ENCODE measurements around the gene TCF7.

Gene TCF7

DNA sequence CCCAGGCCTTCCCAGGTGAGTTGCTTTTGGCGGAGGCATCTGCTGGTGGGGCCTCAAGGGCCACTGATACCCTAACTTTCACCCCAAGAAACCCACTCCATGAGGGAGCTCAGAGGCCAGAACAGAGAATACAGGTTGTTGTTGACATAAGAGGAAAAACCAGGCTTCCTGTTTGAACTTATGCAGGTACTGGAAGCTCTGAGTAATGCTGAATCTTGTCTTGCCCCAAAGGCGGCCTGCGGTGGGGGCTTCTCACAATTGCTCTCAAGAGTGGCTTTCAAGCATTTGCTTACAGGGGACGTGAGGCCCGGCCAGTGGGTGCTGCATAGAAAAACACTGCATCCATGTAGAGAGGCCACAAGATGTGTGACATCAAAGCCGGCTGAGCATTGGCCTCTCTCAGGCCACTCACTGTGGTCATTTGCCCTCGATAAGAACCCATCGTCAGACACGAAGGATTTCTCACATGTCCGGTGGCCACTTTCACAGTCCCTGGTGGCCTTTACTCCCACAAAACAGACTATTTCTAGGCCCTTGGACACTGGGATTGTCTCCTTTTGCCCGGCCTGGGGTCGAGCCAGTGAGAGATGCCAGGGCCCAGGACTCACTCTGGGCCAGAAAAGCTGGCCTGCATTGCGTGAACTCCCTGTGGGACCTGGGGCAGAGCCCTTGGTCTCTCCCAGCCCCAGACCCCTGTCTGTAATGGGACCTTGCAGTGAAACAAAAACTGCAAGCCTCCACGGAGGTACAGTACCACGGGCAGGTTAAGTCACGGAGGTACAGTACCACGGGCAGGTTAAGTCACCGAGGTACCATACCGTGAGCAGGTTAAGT lies 34.5 kb upstream of the TCF7 start:
- H3K9ac ChIP-seq (ENCODE audit: low read depth in 1 of 2, low read length in 2 of 2), result no peak overlapping the region
- no peaks in the 10 kb centered on the region for H3K36me3 ChIP-seq (ENCODE audit: control insufficient read depth in 1 of 2, insufficient read depth in 2 of 2, low read length in 2 of 2)
- no peaks in the 10 kb centered on the region for H3K9me3 ChIP-seq (ENCODE audit: control insufficient read depth in 1 of 2, low read length in 2 of 2)
- H3K27ac ChIP-seq (ENCODE audit: low read depth, low read length), result no peak overlapping the region
- H3K4me3 ChIP-seq (ENCODE audit: low read depth in 1 of 2, low read length in 2 of 2), result no peak overlapping the region
- no peaks in the 10 kb centered on the region for H3K4me1 ChIP-seq (ENCODE audit: control insufficient read depth in 1 of 2, insufficient read depth in 2 of 2, low read length in 2 of 2)
- H3K27me3 ChIP-seq (ENCODE audit: control insufficient read depth in 1 of 2, insufficient read depth in 2 of 2, low read length in 2 of 2), result no peaks in the 10 kb centered on the region

DNA sequence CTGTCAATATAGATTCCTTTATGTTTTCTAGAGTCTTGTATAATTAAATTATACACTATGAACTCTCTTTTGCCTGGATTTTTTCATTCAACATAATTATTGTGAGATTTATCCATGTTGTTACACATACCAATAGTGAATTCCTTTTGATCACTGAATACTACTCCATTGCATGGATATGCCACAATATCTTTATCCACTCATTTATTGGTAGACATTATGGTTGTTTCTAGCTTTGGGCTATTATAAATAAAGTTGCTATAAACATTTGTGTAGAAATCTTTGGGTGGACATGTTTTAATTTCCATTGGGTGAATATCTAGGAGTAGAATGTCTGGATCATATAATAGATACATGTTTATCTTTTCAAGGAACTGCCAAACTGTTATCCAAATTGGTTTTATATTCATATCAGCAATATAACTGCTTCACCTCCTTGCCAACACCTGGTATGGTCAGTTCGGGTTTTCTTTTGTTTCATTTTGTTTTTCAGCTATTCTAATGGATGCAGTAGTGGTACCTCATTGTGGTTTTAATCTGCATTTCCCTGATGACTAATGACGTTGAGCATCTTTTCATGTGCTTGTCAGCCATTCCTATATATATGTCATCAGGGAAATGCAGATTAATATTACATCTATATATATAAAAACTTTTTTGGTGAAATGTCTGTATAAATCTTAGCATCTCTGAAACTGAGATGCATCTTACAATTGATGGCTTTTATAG lies 32.1 kb upstream of the TCF7 start:
- H3K27me3 ChIP-seq (ENCODE audit: control insufficient read depth in 1 of 2, insufficient read depth in 2 of 2, low read length in 2 of 2), result no peaks in the 10 kb centered on the region
- H3K36me3 ChIP-seq (ENCODE audit: control insufficient read depth in 1 of 2, insufficient read depth in 2 of 2, low read length in 2 of 2), result no peaks in the 10 kb centered on the region
- no peaks in the 10 kb centered on the region for H3K4me1 ChIP-seq (ENCODE audit: control insufficient read depth in 1 of 2, insufficient read depth in 2 of 2, low read length in 2 of 2)
- no peak overlapping the region for H3K27ac ChIP-seq (ENCODE audit: low read depth, low read length)
- no peak overlapping the region for H3K4me3 ChIP-seq (ENCODE audit: low read depth in 1 of 2, low read length in 2 of 2)
- H3K9ac ChIP-seq (ENCODE audit: low read depth in 1 of 2, low read length in 2 of 2), result no peak overlapping the region
- H3K9me3 ChIP-seq (ENCODE audit: control insufficient read depth in 1 of 2, low read length in 2 of 2), result no peaks in the 10 kb centered on the region

DNA sequence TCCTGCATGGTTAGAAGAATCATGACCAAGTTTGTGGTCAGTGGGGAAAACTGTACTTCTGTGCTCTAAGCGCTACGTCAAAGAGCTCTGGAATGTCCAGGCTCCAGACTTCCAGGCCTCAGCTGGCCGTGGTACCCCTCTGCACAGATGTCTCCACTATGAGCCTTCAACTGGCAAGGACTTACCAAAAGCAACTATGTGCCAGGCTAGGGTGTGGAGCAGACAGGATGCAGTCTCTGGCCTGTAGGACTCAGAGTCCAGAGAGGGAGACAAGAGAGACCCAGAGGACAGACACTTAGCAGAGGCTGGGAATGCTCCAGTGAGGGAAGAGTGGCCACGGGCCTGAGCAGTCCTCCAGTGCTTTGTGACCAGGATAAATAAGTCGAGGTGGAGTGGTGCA lies 31.0 kb upstream of the TCF7 start:
- H3K4me1 ChIP-seq (ENCODE audit: control insufficient read depth in 1 of 2, insufficient read depth in 2 of 2, low read length in 2 of 2), result no peaks in the 10 kb centered on the region
- H3K9ac ChIP-seq (ENCODE audit: low read depth in 1 of 2, low read length in 2 of 2), result no peak overlapping the region
- H3K9me3 ChIP-seq (ENCODE audit: control insufficient read depth in 1 of 2, low read length in 2 of 2), result no peaks in the 10 kb centered on the region
- H3K36me3 ChIP-seq (ENCODE audit: control insufficient read depth in 1 of 2, insufficient read depth in 2 of 2, low read length in 2 of 2), result no peaks in the 10 kb centered on the region
- H3K27ac ChIP-seq (ENCODE audit: low read depth, low read length), result no peak overlapping the region
- no peak overlapping the region for H3K4me3 ChIP-seq (ENCODE audit: low read depth in 1 of 2, low read length in 2 of 2)
- H3K27me3 ChIP-seq (ENCODE audit: control insufficient read depth in 1 of 2, insufficient read depth in 2 of 2, low read length in 2 of 2), result no peaks in the 10 kb centered on the region

DNA sequence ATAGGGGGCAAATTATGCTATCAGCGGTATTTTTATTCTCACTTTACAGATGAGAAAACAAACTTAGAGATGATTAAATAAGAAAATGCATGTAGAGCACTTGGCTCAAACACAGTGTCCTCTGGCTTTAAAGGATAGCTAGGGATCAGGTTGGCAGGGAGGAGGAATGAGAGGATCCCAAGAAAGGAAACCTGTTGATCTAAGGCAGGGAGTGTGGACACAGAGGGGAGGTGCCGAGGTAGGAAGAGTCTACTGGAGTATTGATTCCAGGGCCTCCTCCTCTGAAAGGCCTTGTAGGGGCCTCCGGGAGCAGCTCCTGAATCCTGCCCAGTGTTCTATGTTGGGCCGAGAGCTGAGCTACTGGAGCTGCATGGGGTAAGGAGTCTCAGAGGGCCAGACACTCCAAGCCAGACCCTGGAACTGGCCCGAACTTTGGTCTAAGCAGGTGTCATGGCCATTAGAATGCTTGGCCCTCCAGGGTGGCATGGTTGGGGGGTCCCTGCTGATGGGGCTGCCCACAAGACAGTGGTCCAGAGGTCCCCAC lies 30.4 kb upstream of the TCF7 start:
- Histone ChIP-seq H3K4me1 (ENCODE audit: control insufficient read depth in 1 of 2, insufficient read depth in 2 of 2, low read length in 2 of 2) (peaks cover 3 to 5% of the 10 kb centered on the region in 2 donors), H3K4me3 (ENCODE audit: low read depth in 1 of 2, low read length in 2 of 2) (no peak overlapping the region), H3K27me3 (ENCODE audit: control insufficient read depth in 1 of 2, insufficient read depth in 2 of 2, low read length in 2 of 2) (no peaks in the 10 kb centered on the region), H3K27ac (ENCODE audit: low read depth, low read length) (no peak overlapping the region), H3K9ac (ENCODE audit: low read depth in 1 of 2, low read length in 2 of 2) (no peak overlapping the region), H3K9me3 (ENCODE audit: control insufficient read depth in 1 of 2, low read length in 2 of 2) (no peaks in the 10 kb centered on the region), H3K36me3 (ENCODE audit: control insufficient read depth in 1 of 2, insufficient read depth in 2 of 2, low read length in 2 of 2) (no peaks in the 10 kb centered on the region)

DNA sequence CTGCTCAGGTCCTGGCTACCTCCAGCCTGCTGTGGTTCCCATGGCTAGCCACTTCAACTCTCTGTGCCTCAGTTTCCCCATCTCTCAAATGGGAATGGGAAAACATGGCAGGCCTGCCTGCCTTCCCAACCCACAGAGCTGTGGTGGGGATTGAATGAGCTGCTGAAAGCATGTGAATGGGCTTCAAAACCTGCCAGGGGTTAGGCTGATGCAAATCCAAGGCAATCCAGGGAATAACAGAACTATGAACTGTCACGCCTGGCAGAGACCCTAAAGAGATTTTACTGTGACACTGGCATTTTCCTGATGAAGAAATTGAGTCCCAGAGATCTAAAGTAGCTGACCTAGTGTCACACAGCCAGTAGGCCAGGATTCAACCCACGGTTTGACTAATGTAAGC lies 29.9 kb upstream of the TCF7 start:
- Histone ChIP-seq H3K4me1 (ENCODE audit: control insufficient read depth in 1 of 2, insufficient read depth in 2 of 2, low read length in 2 of 2) (peaks cover 7% of the 10 kb centered on the region in 2 donors), H3K9ac (ENCODE audit: low read depth in 1 of 2, low read length in 2 of 2) (no peak overlapping the region), H3K36me3 (ENCODE audit: control insufficient read depth in 1 of 2, insufficient read depth in 2 of 2, low read length in 2 of 2) (no peaks in the 10 kb centered on the region), H3K27ac (ENCODE audit: low read depth, low read length) (no peak overlapping the region), H3K4me3 (ENCODE audit: low read depth in 1 of 2, low read length in 2 of 2) (no peak overlapping the region), H3K27me3 (ENCODE audit: control insufficient read depth in 1 of 2, insufficient read depth in 2 of 2, low read length in 2 of 2) (no peaks in the 10 kb centered on the region), H3K9me3 (ENCODE audit: control insufficient read depth in 1 of 2, low read length in 2 of 2) (no peaks in the 10 kb centered on the region)

DNA sequence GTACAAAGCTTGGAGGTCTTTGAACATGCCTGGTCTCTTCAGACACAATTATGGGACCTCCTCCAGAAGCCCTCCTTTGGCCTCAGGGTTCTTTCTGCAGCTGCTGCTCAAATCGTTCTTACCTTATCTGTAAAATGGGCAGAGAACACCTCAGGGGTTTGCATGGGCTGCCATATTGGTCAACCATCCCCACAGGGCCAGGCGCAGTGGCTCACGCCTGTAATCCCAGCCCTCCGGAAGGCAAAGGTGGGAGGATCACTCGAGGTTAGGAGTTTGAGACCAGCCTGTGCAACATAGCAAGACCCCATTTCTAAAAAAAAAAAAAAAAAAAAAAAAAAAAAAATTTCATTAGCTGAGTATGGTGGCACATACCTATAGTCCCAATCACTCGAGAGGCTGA lies 29.1 kb upstream of the TCF7 start:
- H3K27ac ChIP-seq (ENCODE audit: low read depth, low read length), result no peak overlapping the region
- no peaks in the 10 kb centered on the region for H3K27me3 ChIP-seq (ENCODE audit: control insufficient read depth in 1 of 2, insufficient read depth in 2 of 2, low read length in 2 of 2)
- H3K36me3 ChIP-seq (ENCODE audit: control insufficient read depth in 1 of 2, insufficient read depth in 2 of 2, low read length in 2 of 2), result no peaks in the 10 kb centered on the region
- H3K9me3 ChIP-seq (ENCODE audit: control insufficient read depth in 1 of 2, low read length in 2 of 2), result no peaks in the 10 kb centered on the region
- peaks cover 11 to 14% of the 10 kb centered on the region in 2 donors for H3K4me1 ChIP-seq (ENCODE audit: control insufficient read depth in 1 of 2, insufficient read depth in 2 of 2, low read length in 2 of 2)
- H3K4me3 ChIP-seq (ENCODE audit: low read depth in 1 of 2, low read length in 2 of 2), result no peak overlapping the region
- no peak overlapping the region for H3K9ac ChIP-seq (ENCODE audit: low read depth in 1 of 2, low read length in 2 of 2)

DNA sequence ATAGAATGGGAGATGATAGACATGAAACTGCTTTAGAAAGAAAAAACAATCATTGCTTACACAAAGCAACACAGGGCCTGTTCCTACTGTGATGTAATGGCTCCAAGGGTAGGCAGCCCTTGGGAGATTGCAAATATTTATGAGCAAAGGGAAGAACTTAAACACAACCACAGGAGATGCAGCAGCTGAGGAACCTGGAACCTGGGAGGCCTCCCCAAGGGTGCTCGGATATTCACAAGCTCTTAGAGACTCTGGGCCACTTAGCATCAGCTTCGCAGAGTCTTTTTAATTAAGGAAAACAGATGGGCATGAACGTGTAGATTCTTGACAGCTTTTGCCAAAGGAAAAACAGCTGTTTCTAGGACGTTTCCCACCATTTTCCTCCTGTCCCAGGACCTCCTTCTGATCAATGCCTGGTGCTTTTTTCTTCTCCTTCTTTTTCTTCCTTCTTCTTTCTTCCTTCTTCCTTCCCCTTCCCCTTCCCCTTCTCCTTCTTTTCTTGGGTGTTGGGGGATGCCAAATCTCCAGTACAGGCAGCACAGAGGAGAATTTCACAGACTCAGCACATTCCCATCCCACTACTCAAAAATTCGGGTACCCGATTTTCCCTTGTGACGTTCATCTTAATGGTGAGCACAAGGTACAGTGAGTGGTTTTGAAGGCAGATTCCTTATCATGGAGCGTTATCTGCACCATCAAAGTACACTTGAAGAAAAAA lies 28.1 kb upstream of the TCF7 start:
- Histone ChIP-seq H3K4me3 (ENCODE audit: low read depth in 1 of 2, low read length in 2 of 2) (no peak overlapping the region), H3K4me1 (ENCODE audit: control insufficient read depth in 1 of 2, insufficient read depth in 2 of 2, low read length in 2 of 2) (peaks cover 21 to 23% of the 10 kb centered on the region in 2 donors), H3K27ac (ENCODE audit: low read depth, low read length) (no peak overlapping the region)

DNA sequence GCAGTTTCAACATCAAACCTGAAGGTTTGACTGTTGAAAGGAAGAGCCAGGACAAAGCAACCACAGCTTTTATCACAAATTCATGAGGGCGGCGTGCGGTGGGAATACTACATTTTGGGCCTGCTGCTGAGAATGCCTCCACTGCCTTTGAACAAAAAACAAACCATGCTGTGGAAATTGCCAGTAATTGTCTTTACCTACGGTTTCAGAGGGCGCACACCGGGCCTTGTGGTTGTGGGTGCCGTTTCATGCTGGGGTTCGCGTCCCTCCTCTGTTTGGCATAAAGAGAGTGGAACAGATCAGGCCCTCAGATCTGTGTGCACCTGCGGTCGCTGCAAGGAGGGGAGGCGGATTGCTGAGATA lies 27.6 kb upstream of the TCF7 start:
- Histone ChIP-seq H3K9me3 (ENCODE audit: control insufficient read depth in 1 of 2, low read length in 2 of 2) (no peaks in the 10 kb centered on the region), H3K4me1 (ENCODE audit: control insufficient read depth in 1 of 2, insufficient read depth in 2 of 2, low read length in 2 of 2) (peaks cover 26 to 29% of the 10 kb centered on the region in 2 donors), H3K27ac (ENCODE audit: low read depth, low read length) (no peak overlapping the region), H3K27me3 (ENCODE audit: control insufficient read depth in 1 of 2, insufficient read depth in 2 of 2, low read length in 2 of 2) (no peaks in the 10 kb centered on the region), H3K36me3 (ENCODE audit: control insufficient read depth in 1 of 2, insufficient read depth in 2 of 2, low read length in 2 of 2) (no peaks in the 10 kb centered on the region), H3K9ac (ENCODE audit: low read depth in 1 of 2, low read length in 2 of 2) (no peak overlapping the region), H3K4me3 (ENCODE audit: low read depth in 1 of 2, low read length in 2 of 2) (no peak overlapping the region)

More for the DNA sequence above, 28.1 kb upstream of the TCF7 start:
- Histone ChIP-seq H3K9me3 (ENCODE audit: control insufficient read depth in 1 of 2, low read length in 2 of 2) (no peaks in the 10 kb centered on the region), H3K27me3 (ENCODE audit: control insufficient read depth in 1 of 2, insufficient read depth in 2 of 2, low read length in 2 of 2) (no peaks in the 10 kb centered on the region), H3K36me3 (ENCODE audit: control insufficient read depth in 1 of 2, insufficient read depth in 2 of 2, low read length in 2 of 2) (no peaks in the 10 kb centered on the region), H3K9ac (ENCODE audit: low read depth in 1 of 2, low read length in 2 of 2) (no peak overlapping the region)

DNA sequence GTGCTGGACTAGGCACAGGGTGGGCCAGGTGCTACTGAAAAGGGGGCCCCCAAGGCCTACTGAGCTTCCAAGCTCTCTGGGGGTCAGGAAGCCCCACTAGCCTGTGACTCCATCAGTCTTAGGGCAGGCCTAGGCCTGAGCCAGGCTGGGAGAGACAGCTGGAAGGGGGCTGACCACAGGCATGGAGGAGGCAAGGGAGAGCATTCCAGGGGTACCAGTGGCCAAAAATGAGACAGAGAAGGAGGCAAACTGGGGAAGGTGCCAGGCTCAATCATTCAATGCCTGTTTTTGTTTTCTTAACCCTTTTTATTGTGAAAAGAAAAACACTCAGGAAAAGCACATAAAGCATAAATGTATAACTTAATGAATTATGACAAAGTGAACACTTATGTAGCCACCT lies 26.2 kb upstream of the TCF7 start:
- Histone ChIP-seq H3K4me1 (ENCODE audit: control insufficient read depth in 1 of 2, insufficient read depth in 2 of 2, low read length in 2 of 2) (peaks cover 39 to 43% of the 10 kb centered on the region in 2 donors), H3K9ac (ENCODE audit: low read depth in 1 of 2, low read length in 2 of 2) (no peak overlapping the region), H3K4me3 (ENCODE audit: low read depth in 1 of 2, low read length in 2 of 2) (no peak overlapping the region), H3K27ac (ENCODE audit: low read depth, low read length) (no peak overlapping the region), H3K9me3 (ENCODE audit: control insufficient read depth in 1 of 2, low read length in 2 of 2) (no peaks in the 10 kb centered on the region), H3K27me3 (ENCODE audit: control insufficient read depth in 1 of 2, insufficient read depth in 2 of 2, low read length in 2 of 2) (no peaks in the 10 kb centered on the region), H3K36me3 (ENCODE audit: control insufficient read depth in 1 of 2, insufficient read depth in 2 of 2, low read length in 2 of 2) (no peaks in the 10 kb centered on the region)
